DMS153 treated with DMSO at 0.1 percent for 48 hours (cell line): ENCODE data around the gene DIRAS1.

Experiments used
- DNase-seq: peaks from one replicate; lab custom pipeline; 2025; ENCODE audit not compliant: unreplicated experiment; lab: John Stamatoyannopoulos, UW

DIRAS1 gene

GRCh38 chr19:2728783-2729387, 7.7 kb upstream of the DIRAS1 start:
- DNase-seq: no peak

GRCh38 chr19:2727640-2727944, 6.4 kb upstream of the DIRAS1 start:
- DNase-seq: no peak

DNA sequence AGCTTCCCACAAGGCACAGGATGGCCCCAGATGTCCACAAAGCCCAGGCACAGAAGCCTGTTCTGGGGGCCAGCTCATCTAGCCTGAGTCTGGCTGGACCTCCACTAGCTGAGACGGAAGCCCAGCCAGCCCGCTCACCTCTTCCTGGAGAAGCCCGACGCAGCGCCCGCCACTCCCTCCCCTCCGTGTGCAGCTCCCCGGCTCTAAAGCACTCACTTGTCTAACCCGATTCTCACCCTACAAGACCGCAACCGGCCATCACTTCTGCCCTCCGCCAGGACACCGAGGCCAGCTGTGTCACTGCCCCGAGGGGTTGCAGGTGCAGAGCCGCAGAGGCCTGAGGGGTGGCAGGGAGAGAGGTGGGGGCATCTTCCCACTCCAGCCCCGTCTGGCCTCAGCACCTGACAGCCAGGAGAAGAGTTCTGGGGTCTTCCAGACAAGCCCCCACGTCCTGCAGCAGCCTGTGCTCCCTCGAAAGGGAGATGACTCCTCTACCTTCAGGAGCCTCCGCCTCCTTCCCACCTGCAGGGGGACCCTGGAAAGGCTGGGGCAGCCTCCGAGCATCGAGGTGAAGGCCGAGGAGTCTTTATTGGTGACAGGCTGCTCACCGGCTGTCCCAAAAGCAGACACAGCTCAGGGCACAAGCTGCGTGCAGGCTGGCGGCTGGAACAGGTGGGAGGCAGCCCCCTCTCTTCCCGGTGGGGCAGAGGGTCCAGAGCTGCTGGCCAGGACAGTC, 5.9 kb upstream of the DIRAS1 start:
- no peak for DNase-seq

DNA sequence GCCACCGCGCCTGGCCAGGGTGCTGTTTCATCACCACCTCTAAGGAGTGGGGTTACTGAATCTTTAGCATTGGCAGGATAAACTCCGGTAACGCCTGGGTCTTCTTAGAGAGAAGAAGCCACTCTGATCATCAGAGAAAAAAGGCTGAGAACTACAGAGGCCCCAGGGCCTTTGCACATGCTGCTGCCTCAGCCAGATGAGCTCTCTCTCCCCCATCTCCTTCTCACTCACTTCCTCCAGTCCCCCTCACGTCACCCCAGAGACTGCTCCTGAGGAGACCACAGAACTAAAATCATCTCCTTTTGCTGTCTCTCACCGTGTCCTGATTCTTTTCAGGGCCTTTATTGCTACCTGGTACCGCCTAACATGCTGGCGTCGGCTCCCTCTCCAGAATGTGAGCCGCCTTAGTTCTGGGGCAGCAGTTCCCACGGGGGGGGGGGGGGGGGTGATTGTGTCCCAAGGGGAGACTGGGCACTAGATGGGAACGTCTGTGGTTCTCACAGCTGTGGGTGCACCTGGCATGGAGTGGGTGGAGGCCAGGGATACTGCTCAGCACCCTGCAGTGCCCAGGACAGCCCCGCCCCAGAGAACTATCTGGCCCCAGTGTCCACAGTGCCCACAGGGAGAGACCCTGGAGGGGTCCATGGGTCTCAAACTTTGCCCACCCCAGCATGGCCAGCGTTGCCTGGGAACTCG, 5.1 kb upstream of the DIRAS1 start:
- no peak for DNase-seq

- no peak for DNase-seq
Observed at GRCh38 chr19:2724148-2724557, 3.0 kb upstream of the DIRAS1 start.

- DNase-seq: no peak
Observed at GRCh38 chr19:2723747-2724146, 2.6 kb upstream of the DIRAS1 start.

- no peak for DNase-seq
Observed at GRCh38 chr19:2723345-2723715, 2.2 kb upstream of the DIRAS1 start.

DNA sequence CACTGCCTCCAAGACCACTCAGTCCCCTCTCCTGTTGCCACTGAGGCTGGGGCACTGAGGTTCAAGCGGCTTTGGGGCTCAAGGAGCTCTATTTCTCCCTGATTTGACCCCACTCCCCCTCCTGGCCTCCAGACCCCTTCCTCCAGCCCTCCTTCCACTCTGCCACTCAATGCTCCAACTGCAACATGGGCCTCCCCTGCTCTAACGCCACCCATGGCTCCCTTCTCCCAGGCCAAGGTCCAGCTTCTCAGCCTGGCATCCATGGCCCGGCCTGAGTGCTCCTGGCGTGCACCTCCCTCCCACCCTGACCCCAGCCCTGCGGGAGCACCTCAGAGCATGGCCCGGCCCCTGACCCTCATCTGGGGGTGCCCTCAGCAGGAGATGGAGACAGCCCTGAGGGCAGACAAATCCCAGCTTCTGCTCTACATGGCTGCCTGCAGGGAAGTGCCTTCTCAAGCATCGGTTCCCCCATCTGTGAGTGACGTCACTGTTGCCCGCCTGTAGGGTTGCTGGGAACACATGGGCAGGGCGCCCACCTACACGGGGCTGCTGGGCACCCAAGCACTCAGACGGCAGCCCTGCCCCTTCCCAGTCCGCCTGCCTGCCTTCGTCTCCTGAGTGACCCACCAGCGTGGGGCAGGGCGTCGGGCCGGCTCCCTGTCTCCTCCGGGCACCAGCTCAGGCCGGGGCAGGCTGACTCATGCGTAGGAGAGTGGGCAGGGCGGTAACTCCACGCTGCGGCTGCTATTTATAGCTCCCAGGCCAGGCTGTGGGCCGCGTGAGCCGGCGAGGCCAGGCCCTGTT, 1.6 kb upstream of the DIRAS1 start:
- DNase-seq: no peak

DNA sequence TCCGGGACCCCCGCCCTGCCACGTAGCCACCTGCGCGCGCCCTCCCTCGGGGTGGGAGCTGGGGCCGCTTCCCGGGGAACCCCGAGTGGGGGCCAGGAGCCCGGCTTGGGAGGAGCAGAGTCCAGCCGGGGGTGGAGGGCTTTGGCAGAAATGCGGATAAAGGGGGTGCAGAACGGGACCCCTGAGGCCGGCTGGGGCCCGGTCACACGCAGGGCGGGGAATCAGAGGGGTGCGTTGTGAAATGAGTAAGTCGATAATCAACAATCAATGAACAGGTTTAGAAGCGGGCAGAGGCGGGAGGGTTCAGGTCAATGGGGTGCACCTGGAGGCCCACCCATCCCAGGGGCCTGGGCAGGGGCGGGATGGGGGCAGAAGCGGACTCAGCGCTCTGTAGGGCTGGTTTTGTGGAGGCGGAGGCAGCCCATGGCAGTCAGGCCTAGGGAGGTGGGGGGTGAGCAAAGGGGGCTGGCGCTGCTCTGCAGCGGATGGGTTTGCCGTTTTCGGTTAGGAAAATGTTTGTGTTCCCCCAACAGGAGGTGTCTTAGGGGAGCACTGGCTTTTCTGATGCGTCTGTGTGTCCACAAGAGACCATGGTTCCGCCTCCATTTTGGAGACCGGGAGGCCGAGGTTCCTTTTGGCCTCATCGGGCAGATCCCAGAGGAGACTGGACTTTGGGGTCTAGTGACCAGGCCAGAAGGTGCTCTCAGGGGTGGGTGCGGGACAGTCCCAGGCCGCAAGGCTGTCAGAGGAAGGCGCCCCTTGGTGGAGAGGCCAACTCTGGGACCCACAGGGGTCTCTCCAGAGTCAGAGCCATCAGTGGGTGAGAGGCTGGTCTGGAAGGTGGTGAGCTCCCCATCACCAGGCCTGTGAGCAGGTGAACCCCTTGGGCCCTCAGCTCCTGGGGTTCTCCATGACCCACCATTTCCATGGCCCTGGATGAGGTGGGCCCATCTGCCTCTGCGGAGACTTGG, 683 bp upstream of the DIRAS1 start:
- no peak for DNase-seq

DNA sequence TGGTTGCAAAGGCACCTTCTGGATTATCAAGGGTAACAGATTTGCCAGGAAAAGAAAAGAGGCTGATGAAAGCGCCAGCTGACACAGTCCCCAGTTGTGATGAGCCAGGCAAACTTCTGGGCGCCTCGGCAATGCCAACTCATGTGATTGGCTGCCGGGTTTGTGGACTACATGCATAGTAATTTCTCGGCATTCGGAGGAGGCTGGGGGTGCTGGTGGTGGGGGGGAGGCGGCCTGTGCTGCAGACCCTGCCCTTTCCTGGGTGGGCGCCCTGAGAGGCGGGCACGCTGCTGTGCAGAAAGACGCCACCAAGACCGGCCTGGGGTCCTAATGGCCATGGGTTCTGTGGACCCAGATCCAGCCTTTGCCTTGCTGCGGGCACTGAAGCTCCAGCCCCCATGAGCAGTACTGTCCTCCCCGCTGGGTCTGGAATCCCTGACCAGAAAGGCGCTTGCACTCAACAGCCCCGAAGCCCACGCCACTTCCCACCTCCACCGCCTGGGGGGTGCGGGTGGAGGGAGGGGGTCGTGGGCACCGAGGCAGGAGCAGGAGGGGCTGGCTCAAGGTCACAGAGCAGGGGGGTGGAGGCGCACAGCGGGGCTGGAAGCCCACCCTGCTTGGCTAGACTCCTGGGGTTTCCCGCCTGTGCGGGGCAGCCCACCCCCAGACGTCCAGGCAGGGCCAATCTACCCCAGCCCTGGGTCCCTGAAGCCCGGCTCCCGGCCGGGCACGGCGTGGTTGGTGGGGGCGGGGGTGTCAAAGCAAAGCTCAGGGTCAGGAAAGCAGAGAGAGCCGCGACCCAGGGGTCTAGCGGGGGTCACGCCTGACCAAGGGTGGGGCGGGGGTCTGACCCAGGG, 1.0 kb downstream of the DIRAS1 start:
- DNase-seq: no peak

DNA sequence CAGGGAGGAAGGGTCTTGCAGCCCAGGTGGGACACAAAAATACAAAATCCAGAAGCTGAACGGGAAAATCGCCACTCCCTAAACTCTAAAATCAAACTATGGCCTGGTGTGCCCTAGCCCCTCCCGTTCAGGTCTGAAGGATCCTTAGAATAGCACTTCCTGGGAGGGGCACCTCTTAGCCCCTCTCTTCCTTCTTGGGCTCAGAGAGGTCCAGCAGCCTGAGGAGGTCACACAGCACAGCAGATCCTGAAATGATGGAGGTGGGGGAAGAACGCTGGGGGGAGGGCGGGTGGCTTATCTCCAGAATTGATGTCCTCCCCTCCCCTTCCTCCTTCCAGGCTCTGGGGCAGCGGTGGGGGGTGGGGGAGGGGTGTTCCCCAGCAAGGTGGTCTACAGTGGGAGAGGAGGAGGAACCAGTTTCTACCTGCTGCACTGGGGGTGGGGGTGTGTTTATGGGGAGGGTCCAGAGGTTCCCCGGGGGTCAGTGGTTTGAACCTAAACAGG, 1.9 kb downstream of the DIRAS1 start:
- DNase-seq: no peak

DNA sequence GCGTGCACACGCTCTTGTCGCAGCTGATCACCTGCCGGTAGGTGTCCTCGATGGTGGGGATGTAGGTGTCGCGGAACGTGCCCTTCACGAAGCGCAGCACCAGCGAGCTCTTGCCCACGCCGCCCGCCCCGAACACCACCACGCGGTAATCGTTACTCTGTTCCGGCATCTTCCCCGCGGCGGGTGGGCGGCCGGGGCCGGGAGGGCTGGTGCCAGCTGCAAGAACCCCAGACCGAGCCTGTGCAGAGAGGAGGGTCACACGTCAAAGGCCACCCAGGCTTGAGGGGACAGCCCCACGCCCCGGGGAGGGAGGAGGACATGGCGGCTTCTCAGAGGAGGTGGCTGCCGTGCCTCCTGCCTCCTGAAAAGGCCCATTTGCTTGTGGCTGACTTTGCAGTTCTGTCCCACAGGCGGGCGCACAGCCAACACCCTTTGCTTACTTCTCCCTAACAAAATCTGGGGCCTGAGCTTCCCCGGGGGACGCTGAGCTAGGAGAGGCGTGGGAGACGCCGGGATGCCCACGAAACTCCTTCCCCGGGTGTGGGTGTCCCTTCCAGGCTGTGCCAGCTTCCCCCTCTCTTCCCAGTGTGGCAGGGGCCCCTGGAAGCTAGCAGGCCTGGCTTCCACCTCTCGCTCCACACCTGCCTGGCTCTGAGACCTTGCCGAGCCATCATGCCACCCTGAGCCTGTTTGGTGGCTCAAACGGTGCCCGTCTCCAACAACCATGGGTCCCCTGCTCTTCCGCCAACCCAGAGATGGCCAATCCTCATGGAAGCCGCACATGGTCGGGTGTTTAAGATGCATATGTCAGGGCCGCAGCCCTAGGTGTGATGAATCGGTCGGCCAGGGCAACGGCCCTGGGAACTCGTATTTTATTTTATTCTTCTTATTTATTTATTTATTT, 3.3 kb downstream of the DIRAS1 start:
- no peak for DNase-seq

GRCh38 chr19:2716722-2717637, 4.2 kb downstream of the DIRAS1 start:
- DNase-seq: no peak

GRCh38 chr19:2716275-2716650, 4.9 kb downstream of the DIRAS1 start:
- DNase-seq: no peak

- no peak for DNase-seq
Observed at GRCh38 chr19:2715470-2716274, 5.5 kb downstream of the DIRAS1 start.

GRCh38 chr19:2714531-2715269, 6.5 kb downstream of the DIRAS1 start:
- DNase-seq: no peak
